Activated CD4-positive, alpha-beta T cell treated with anti-CD3 and anti-CD28 coated beads, Interleukin-2, amount 50 U/mL, for 48 hours (primary cell): ENCODE data around the gene DCAF17.
"Not testable (repeated sequence)": the region's sequence is repeated elsewhere in the genome, so short reads cannot be mapped to it uniquely, and the experiment has no call there.

Source experiments
- DNase-seq, 2 experiments: peaks; one replicate each; pipeline ENCODE4 v3.0.0-alpha.2; 2020

The DCAF17 gene

DNA sequence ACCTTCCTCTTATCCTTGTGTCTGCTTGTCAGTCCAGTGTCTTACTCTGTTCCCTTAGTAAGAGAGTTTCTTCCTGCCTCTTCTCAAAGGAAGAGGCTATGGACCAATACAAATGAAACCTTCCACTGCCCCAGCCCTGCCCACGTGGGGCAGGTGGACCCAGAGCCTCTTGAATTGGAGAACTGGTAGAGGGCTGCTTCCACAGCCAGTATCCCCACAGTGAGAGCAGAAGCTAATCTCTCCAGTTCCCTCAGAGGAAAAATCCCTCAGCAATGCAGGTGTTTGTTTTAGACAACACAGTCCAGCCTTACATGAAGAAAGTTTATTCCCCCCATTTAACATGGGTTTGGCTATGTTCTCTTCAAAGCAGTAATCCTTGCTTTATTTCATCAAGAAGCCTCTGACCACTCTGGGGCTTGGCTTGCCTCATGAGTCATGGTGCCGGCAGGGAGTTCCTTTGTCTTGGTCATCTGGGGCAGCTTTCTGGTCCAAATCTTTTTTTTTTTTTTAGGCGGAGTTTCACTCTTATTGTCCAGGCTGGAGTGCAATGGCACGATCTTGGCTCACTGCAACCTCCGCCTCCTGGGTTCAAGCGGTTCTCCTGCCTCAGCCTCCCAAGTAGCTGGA is 81.8 kb downstream of the DCAF17 start:
- DNase-seq, result no peak

DNA sequence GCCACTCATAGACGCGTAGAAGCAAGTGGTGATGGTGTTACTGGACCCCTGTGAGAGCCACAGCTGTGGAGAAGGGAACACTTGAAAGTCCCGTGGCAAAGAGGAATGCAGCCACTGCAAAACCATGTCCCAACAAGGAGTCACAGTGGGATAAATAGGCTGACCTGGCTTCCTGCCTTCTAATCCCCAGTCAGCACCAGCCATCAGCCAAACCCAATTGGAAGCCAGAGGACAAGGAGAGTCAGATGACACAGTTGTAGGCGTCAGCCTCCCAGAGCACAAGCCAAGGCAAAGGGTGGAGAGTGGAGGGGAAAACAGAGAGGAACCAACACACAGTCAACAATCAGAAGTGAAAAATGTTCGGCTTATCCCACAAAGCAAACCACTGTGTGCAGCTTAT is 82.8 kb downstream of the DCAF17 start:
- DNase-seq, result no peak

DNA sequence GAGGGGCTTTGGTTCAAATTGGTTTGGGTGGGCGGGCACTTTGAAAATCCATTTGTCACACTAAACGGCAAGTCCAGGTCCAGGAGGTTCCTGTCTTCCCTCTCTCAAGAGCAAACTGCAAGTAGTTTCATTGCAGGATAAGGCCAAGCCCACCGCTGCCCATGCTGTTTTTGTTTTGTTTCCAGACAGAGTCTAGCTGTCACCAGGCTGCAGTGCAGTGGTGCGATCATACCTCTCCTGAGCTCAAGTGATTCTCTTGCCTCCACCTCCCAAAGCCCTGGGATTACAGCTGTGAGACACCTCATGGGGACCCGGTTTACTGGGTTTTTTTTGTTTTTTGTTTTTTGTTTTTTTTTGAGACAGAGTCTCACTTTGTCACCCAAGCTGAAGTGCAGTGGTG is 86.4 kb downstream of the DCAF17 start:
- no peak for DNase-seq

DNA sequence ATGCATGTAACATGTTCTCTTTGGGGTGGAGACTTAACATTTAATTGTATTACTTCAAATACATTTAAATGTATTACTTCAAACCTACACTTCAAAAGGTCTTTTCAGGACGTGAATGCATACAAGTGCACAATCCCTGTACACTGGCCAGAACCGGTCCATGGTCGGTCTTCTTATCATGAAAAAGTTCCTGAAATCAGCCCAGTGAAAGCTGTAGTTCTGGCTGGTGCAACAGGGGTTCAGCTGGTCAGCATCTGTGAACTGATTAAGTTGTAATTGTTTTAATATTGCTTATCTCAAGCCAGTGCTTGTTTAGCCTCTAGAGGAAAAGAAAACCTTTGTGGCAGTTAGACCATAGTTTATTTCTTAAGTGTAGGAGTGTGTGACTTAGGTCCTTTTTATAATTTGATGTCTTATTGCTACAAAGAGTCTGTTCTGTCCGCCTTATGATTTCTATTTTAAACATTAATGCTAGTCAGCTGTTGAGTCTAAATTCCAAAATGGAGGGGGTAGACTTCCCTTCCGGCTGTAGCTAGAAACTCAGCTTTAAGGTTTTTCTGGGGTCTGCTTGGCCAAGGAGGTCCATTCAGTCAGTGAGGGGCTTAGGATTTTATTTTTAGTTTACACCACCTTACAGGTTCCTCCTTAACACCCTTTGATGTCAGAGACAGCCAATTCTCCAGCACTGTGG is 87.5 kb downstream of the DCAF17 start:
- no peak for DNase-seq

DNA sequence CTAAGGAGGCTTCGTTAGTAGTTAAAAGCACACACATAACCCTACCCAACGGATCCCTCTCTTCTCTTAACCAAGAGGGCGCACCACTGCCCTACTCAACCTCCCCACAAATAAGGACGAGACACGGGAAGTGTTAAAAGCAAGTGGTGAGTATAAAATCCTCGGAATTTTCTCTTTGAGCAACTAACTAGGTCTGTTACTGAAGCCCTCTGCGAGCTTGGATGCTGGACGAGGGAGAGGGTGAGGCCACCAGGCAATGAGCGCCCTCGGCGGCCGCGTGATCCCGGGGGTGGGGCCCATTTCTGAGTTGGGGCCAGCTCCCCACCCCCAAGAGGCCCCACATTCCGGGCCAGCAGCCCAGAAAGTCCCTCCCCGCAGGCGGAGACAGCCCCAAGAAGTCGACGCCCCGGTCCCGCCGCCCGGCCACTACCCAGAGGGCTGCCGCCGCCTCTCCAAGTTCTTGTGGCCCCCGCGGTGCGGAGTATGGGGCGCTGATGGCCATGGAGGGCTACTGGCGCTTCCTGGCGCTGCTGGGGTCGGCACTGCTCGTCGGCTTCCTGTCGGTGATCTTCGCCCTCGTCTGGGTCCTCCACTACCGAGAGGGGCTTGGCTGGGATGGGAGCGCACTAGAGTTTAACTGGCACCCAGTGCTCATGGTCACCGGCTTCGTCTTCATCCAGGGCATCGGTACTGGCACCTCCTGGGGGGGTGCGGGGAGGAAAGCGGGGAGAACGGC is 88.2 kb downstream of the DCAF17 start, which contains the start of gene CYBRD1:
Gene CYBRD1, plus strand, starts transcription at position 423 of the 736 bp plus-strand sequence. Its CDS starts 72 bp downstream, at position 495.
- DNase-seq, result peak; percentile 34 to 52

DNA sequence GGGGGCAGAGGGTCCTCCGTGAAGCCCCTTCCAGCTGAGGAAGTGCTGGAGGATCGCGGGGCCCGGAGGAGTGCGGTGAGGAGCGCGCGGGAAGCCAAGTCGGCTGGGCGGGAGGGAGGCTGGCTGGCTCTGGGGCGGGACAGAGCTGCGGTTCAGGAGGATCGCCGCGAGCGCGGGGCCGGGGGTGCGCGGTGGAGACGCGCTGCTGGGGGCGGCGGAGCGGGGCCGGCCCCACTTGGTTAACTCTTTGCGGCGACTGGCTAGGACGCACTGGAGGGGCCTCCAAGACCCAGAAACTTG is 88.7 kb downstream of the DCAF17 start:
- DNase-seq, result peak; percentile 19 to 28

DNA sequence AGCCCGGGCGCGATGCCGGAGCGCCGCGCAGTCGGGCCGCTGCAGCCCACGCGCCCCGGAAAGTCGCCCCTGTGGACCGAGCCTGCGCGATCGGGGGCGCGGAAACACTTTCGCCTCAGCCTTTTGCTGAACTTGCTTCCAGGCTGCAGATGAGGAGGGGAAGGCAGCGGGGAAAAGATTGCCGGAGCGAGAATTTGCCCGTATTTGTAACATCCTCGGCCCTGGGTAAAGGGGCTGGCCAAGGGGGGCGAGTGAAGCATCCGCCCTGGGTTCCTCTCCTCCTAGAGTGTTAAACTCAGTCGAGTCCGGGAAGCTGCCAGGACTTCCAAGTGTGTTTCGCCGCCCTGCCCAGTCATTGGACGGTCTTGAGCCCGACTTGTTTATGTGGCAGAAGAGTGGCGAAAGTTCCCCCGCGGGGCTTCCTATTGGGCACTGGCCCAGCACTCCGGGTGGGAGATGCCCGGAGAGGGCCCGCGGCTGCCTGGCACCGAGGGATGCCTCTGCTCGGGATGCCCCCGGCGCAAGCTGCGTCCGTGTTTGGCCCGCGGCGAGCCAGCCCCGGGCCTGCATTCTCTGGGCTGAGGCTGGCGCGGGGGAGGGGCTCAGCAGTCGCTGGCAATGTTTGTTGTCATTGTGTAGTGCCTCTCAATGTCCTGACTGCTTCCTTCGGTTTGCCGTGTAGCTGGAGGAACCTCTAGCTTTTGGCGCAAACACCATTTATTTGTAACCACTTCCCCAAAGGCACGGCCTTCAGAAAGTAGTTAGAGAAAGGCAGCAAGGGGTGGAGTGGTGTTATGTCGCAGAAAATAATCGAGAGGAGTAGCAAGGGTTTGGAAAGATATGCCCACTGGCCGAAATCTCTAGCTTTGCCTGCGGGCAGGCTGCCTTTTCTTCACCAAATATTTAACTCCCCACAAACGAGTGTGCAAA is 89.3 kb downstream of the DCAF17 start:
- DNase-seq, result peak; percentile 30 to 32

DNA sequence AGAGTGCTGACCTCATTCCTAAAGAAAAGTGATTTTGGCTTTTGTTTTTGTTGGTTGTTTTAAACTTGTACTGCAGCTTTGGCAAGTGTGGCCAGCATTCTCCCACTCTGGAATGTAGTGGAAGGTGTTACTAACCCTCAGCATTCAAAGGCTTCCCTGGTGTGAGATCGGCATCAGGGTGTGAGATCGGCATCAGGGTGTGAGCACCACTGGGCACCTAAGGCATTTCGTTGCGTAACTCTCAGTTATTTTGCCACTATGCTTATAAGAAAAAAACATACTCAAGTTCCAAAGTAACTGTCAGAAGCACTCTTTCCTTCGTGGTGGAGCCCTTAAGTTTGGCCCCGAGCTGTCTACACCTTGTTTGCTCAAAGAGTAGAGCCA is 90.0 kb downstream of the DCAF17 start:
- DNase-seq, result no peak

DNA sequence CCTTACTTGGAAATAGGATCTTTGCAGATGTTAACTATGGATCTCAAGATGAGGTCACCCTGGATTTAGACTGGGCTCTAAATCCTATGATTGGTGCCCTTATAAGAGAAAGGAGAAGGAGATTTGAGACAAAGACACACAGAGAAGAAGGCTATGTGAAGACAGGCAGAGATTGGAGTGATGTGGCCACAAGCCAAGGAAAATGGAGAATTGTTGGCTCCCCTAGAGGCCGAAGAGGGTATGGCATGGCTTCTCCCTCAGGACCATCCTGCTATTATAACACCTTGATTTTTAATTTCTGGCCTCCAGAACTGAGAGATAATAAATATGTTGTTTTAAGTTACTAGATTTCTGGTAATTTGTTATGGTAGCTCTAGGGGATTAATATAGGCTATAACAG is 95.9 kb downstream of the DCAF17 start:
- peak; percentile 31 to 39 for DNase-seq

DNA sequence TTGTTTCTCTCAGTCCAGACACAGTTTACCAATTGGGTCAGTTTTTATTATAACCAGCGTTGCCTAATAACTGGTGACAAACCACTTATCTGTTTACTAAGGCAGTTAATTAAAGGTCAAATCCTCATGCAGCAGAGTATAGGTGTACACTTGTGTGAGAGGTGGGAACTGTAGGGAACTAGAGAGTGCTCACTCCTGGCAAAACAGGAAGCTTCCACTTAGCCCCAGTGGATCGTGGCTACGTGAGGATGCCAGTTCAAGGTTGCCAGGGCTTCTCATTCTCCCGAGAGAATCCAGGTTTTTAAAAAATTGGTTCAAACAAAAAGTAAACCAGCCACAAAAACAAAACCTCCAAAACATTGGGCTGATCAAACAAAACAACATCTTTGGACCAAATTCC is 96.4 kb downstream of the DCAF17 start:
- DNase-seq, result no peak

DNA sequence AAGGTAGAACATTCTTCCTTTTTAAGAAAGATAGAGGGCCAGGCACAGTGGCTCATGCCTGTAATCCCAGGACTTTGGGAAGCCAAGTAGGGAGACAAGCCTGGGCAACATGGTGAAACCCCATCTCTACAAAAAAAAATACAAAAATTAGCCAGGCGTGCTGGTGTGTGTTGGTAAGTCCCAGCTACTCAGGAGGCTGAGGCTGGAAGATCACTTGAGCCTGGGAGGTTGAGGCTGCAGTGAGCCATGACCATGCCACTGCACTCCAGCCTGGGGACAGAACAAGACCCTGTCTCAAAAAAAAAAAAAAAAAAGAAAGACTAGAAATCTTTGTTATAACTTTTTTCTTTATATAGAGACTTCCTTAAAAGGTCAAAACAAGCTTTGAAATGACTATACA is 96.8 kb downstream of the DCAF17 start:
- DNase-seq, result not testable (repeated sequence)

DNA sequence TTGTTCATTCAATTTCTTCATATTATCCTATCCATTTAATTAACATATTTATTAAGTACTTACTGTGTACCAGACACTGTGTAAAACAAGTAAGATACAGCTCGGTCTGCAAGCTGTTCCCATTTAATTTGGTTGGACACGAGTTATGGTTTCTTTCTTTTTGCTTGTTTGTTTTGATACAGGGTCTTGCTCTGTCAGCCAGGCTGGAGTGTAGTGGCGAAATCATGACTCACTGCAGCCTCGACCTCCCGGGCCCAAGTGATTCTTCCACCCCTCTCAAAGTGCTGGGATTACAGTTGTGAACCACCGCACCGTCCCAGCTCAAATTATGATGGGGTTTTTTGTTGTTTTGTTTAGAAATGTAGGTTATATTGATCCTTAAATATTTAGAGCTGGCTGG is 97.3 kb downstream of the DCAF17 start:
- no peak for DNase-seq

DNA sequence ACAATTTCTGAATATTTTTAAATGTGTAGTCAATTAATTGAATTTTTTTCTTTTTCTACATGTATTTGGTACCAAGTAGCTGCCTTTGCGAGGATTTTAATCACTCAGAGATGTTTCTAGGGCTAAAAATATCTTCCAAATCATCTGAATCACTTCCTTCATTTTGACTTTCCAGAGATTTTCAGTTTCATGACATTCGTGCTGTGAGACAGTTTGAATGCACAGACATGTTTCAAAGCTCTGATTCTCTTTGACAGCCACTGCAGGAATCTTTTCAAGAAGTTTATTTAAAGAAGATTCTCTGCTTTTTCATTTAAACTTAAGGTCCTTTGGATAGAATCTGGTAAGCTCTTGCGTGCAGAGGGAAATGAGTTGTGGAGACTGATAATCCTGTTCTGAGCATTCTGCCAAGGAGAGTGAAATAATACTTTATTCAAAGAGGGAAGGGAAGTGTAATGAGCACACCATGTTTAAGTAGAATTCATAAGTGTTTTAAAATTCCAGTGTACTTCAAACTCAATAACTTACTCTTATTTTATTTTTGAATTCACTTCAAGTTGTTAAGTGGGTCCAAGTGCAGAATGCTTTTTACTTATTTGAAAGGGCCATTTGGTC is 97.9 kb downstream of the DCAF17 start:
- DNase-seq, result no peak

DNA sequence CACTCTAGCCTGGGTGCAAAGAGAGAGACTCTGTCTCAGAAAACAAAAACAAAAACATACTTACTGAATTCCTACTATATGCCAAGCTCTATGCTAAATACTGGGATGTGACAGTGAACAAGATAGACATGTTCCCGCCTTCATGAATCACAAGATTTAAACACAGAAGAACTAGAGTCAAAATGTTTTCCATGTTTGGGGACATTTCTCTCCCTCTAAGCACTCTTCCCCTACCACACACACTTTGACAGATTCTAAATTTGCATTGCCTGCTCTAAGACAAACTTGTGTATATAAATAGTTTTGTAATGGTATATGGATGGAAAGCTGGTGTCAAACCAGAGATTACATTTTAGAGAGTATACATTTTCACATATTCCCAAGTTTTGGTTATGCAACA is 99.3 kb downstream of the DCAF17 start:
- DNase-seq, result no peak
